Stimulated activated naive CD8-positive, alpha-beta T cell treated with anti-CD3 and anti-CD28 coated beads, Interleukin-15, amount 100 ng/mL, for 72 hours (primary cell): ENCODE data around the gene HOGA1.
A peak's percentile ranks its signal among the peaks of the same experiment; 100 is the strongest.
"Not testable (repeated sequence)": the region's sequence is repeated elsewhere in the genome, so short reads cannot be mapped to it uniquely, and the experiment has no call there.

Source experiments
- ATAC-seq: fragments of 150-1000 bp; cut with Tn5 transposase; 2 replicates; pipeline ENCODE4 v1.10.0; 2021; ENCODE audit warnings: mild to moderate bottlenecking, moderate library complexity
- DNase-seq, 2 donors: peaks; one replicate each; pipeline ENCODE4 v3.0.0; 2021 to 2022
- H3K27ac Mint-ChIP-seq, 2 donors: one replicate each; pipeline ENCODE4 v1.8.0; 2022; ENCODE audit warnings: mild to moderate bottlenecking in 2 of 2, mixed read lengths in 2 of 2, moderate library complexity in 2 of 2
- H3K27me3 Mint-ChIP-seq: one replicate; pipeline ENCODE4 v1.8.0; 2022; ENCODE audit warnings: mixed read lengths
- H3K4me1 Mint-ChIP-seq: one replicate; pipeline ENCODE4 v1.8.0; 2022; ENCODE audit warnings: mild to moderate bottlenecking, mixed read lengths
- H3K4me3 Mint-ChIP-seq, 2 donors: one replicate each; pipeline ENCODE4 v1.8.0; 2022; ENCODE audit warnings: mild to moderate bottlenecking in 2 of 2, mixed read lengths in 2 of 2, moderate library complexity in 1 of 2
- H3K9me3 Mint-ChIP-seq, 2 donors: one replicate each; pipeline ENCODE4 v1.8.0; 2022; ENCODE audit warnings: mixed read lengths in 2 of 2

HOGA1 gene

DNA sequence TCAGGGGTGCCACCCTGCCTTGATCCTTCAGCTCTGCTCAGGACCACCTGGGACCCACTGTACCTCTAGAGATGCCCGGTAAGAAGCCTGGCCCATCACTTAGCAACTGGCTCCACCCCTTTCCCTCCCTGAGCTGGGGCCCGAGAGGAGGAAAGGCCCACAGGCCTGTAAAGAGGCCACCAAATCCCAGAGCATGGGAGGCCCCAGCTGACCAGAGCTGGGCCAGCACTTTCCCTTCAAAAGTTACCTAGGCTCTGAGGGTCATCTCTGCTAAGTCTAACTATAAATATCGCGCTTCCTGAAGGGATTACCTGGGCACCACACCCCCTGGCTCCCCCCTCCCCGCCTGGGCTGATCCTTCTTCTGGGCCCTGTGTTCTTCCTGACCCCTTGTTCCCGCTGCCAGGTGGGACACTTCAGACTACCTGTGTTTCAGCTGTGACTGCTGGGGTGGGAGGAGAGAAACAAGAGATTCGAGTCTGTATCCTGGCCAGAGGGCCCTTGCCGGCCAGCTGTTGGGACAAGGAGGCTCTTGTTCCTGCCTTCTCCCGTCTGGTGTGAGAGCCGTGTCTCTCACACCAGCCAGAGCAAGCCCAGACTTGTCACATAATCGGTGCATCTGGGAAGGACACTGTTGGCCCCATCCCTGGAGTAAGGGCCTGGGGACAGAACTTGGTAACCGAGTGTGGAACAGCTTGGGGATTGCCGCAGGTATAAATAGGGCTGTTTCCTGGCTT lies 34.4 kb upstream of the HOGA1 start:
- DNase-seq (no peak), ATAC-seq (no peak)
- Mint-ChIP-seq H3K27me3 (no peaks in the 10 kb centered on the region), H3K9me3 (no peaks in the 10 kb centered on the region), H3K4me3 (no peak overlapping the region), H3K27ac (no peak overlapping the region), H3K4me1 (peaks cover 10% of the 10 kb centered on the region)

DNA sequence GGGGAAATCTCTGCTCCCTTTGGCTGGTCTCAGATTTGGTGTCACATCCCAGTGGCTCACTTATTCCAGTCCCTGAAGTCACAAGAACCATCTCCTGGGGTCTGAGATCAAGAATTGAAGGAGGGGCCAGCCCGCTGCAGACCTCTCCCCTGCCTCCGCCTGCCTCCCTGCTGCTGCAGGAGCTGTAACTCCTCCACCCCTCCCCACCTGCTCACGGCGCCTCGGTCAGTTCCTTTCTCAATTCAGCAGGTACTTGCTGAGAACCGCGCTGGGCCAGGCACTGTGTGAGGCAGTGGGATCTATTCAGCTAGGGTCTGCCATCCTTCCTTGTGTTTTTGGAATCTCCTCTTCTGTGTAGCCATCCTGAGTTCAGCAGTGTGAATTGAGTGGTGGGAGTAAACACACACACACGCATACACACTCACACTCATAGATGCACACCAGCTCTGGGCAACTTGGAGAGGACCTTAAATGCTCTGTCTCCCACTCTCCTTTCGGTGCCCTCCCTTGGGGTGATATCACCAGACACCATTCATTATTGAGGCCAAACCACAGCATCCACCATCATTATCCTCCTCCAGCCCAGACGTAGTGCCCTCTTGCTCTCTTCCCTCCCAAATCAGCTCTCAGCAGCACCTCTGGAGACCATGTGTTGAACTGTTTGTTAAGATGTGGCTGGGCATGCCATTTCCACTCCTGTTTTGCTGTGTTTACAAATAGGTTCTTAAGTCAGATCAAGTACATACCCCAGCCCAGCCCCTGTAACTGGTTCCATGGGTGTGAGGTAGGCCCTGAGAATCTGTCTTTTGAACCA lies 33.6 kb upstream of the HOGA1 start:
- no peaks in the 10 kb centered on the region for H3K9me3 Mint-ChIP-seq
- peak overlapping the region in 1 of 2 donors; percentile 66 for H3K27ac Mint-ChIP-seq
- peaks cover 10% of the 10 kb centered on the region for H3K4me1 Mint-ChIP-seq

DNA sequence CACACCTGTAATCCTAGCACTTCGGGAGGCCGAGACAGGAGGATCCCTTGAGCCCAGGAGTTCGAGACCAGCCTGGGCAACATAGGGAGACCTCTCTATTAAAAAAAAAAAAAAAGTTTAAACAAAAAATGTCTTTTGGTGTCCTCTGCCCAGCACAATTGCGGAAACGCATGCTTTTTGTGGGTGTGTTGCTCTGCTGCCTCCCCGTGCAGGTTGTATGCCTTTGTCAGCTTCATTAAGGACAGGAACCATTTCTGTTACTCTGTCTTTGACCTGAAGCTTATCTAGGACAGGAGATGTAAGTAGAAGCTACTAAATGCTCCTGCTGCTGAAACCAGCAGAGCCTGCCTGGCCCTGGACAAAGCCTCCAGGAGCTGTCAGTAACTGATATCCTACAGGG lies 32.9 kb upstream of the HOGA1 start:
- DNase-seq (no peak), ATAC-seq (no peak)
- Mint-ChIP-seq H3K9me3 (no peaks in the 10 kb centered on the region), H3K27ac (no peak overlapping the region), H3K4me1 (peaks cover 10% of the 10 kb centered on the region), H3K27me3 (no peaks in the 10 kb centered on the region), H3K4me3 (no peak overlapping the region)

More for the DNA sequence above, 33.6 kb upstream of the HOGA1 start:
- Mint-ChIP-seq H3K27me3 (no peaks in the 10 kb centered on the region), H3K4me3 (no peak overlapping the region)
- ATAC-seq = no peak
- no peak for DNase-seq

DNA sequence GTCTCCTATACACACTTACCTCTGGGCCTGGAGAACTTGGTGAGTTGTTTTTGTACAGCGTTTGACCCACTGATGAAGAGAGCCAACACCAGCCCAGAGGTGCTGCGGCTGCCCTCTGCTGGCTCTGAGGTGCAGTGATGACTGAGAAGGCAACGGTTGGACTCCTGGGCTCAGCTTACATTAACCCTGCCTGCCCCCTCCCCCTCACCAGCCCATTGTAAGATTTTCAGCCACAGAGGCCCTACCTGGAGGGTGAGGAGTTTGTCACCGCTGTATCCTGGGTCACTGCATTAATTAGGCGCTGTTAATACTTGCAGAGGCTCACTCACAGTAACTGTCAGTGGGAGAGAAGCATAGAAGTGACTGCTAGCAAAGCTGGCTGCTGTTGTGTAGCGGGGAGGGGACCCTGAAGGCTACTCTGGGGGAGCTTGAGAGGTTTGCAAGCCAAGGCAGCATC lies 30.6 kb upstream of the HOGA1 start:
- Mint-ChIP-seq H3K4me1 (peaks cover 10% of the 10 kb centered on the region), H3K27me3 (no peaks in the 10 kb centered on the region), H3K27ac (no peak overlapping the region), H3K9me3 (no peaks in the 10 kb centered on the region), H3K4me3 (no peak overlapping the region)
- ATAC-seq (peak; percentile 95), DNase-seq (peak; percentile 54 to 55)

DNA sequence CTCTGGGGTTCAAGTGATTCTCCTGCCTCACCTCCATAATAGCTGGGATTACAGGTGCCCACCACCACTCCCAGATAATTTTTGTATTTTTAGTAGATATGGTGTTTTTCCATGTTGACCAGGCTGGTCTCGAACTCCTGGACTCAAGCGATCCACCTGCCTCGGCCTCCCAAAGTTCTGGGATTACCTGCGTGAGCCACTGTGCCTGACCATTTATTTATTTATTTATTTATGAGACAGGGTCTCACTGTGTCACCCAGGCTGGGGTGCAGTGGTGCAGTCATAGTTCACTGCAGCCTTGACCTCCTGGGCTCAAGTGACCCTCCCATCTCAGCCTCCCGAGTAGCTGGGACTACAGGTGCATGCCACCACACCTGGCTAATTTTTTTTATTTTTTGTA lies 29.9 kb upstream of the HOGA1 start:
- not testable (repeated sequence) for DNase-seq, H3K4me1 Mint-ChIP-seq, H3K27ac Mint-ChIP-seq, ATAC-seq, H3K27me3 Mint-ChIP-seq, H3K4me3 Mint-ChIP-seq, H3K9me3 Mint-ChIP-seq

DNA sequence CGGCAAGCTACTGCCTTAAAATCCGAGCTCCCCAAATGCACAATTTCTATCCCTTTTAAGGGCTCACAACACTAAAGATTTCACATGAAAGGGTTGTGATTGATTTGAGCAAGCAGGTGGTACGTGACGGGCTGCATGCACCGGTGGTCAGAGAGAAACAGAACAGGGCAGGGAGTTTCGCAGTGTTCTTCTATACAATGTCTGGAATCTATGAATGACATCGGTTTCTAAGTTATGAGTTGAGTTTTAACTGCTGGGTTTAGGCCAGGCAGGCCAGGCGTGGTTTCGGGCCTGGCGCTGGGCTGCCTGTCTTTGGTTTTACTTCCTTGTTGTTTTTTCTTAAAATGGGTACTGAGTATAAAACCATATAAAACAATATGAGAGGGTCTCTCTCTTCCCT lies 28.6 kb upstream of the HOGA1 start:
- not testable (repeated sequence) for H3K27me3 Mint-ChIP-seq, H3K4me3 Mint-ChIP-seq, H3K4me1 Mint-ChIP-seq, H3K27ac Mint-ChIP-seq, H3K9me3 Mint-ChIP-seq, DNase-seq, ATAC-seq

DNA sequence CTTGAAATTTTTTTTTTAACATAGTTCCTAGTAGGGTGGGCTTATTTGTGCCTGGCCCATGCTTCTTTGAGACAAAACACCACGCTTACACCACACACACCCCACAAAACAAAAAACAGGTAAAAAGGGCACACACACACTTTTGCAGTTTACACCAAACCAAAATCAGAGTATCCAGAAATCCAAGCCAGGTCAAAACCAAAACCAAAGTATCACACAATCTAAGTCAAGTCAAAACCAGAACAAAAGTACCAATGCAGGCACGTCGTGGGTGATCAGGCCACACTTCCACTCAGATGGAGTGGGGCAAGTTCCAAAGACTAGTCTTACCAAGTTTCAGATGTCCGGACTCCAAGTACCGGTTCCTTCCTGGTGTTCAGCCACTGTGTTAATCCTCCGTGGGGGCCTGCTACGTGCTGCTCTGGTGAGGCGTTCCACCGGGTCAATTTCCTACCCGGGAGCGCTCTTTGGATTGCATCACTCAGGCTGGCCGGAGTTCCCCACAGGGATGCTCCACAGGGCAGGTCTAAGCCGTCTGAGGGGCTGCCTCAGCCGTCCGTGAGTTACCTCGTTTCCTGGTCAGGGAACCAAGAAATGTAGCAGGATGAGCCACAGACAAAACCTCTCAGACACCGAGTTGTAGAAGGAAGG lies 23.3 kb upstream of the HOGA1 start:
- not testable (repeated sequence) for H3K27ac Mint-ChIP-seq, H3K4me1 Mint-ChIP-seq, H3K27me3 Mint-ChIP-seq, H3K4me3 Mint-ChIP-seq, ATAC-seq, H3K9me3 Mint-ChIP-seq, DNase-seq

DNA sequence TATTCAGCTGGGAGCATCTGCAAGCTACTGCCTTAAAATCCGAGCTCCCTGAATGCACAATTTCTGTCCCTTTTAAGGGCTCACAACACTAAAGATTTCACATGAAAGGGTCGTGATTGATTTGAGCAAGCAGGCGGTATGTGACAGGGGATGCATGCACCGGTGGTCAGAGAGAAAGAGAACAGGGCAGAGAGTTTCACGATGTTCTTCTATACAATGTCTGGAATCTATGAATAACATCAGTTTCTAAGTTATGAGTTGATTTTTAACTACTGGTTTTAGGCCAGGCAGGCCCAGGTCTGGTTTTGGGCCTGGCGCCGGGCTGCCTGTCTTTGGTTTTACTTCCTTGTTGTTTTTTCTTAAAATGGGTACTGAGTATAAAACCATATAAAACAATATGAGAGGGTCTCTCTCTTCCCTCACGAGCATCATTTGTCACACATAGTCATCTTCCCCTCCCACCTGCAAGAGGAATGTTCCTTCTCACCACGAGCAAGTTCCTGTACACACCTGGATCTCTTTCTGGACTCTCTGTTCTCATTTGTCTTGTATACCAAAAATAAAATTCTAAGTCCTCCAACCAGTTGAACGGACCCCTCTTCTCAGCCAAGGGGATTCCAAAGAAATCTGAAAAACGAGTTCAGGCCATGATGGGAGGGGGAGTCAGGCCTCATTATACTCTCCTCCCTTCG lies 22.7 kb upstream of the HOGA1 start:
- not testable (repeated sequence) for H3K4me3 Mint-ChIP-seq, H3K27ac Mint-ChIP-seq, DNase-seq, H3K9me3 Mint-ChIP-seq, H3K27me3 Mint-ChIP-seq, ATAC-seq, H3K4me1 Mint-ChIP-seq

DNA sequence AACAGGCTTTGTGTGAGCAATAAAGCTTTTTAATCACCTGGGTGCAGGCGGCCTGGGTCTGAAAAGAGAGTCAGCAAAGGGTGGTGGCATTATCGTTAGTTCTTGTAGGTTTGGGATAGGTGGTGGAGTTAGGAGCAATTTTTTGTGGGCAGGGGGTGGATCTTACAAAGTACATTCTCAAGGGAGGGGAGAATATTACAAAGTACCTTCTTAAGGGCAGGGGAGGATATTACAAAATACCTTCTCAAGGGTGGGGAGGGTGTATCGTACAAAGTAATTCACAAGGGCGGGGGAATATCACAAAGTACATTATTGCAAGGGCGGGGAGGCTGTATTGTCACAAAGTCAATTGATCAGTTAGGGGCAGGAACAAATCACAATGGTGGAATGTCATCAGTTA lies 21.9 kb upstream of the HOGA1 start:
- H3K4me3 Mint-ChIP-seq, ATAC-seq, H3K9me3 Mint-ChIP-seq, H3K4me1 Mint-ChIP-seq, DNase-seq, H3K27ac Mint-ChIP-seq, H3K27me3 Mint-ChIP-seq: not testable (repeated sequence)

DNA sequence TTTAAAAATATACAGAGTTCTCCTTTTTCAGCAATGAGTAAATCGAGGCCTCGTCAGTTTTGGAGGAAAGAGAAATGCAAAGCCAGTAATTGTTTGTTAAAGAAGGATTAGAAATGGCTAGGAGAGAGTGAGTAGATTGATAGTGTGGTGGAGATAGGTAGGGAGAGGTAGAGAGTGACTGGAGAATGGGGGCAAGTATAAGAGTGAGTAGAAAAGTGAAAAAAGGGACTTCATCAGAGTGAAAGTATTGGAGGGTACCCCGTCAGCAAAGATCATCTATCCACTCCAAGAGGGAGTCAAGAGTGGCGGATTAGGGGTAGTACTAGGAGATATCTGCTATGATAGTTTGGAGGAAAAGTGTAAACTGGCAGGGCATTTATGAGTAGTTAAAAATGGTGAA lies 20.9 kb upstream of the HOGA1 start:
- Mint-ChIP-seq H3K4me3 (no peak overlapping the region), H3K27ac (peak overlapping the region in 1 of 2 donors; percentile 4), H3K4me1 (no peaks in the 10 kb centered on the region), H3K9me3 (no peaks in the 10 kb centered on the region), H3K27me3 (no peaks in the 10 kb centered on the region)
- DNase-seq = no peak
- ATAC-seq = no peak

DNA sequence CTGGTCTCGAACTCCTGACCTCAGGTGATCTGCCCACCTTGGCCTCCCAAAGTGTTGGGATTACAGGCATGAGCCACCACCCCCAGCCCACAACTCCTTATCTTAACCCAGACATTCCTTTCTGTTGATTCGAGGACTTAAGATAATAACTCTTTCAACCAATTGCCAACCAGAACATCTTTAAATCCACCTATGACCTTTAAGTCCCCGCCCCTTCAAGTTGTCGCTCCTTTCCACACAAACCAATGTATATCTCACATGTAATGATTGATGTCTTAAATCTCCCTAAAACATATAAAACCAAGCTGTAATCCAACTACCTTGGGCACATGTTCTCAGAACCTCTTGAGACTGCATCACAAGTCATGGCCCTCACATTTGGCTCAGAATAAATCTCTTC lies 19.4 kb upstream of the HOGA1 start:
- Mint-ChIP-seq H3K9me3 (no peaks in the 10 kb centered on the region), H3K4me1 (no peaks in the 10 kb centered on the region), H3K27ac (no peak overlapping the region), H3K27me3 (no peaks in the 10 kb centered on the region), H3K4me3 (no peak overlapping the region)
- ATAC-seq (no peak), DNase-seq (no peak)

DNA sequence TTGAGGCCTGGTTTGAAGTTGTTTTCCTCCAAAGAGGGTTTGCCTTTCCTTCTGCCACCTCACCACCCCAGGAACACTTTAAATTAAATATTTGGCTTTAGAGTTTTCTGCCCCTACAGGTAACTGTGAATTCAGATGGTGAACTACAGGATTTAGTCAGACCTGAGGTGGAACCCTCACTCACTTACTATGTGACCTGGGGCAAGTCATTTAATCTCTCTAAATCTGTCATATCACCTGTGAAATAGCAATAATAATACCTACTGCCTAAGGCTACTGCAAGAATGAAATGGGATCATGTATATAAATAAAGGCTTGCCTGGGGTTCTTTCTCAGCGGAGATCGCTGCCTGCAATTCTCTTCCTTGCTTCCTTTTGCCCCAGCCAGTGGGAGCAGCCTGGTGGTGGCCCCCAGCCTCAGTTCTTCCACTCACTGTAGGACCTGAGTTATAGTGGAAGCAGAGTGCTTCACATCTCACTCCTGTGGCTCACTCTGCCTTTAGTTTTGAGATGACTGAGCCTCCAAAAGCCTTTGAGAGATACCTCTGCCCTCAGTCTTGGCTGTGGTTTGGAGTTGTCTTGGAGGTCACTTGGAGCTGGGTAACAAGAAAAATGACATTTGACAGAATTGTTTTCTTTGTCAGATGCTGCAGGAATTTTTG lies 17.7 kb upstream of the HOGA1 start:
- Mint-ChIP-seq H3K27ac (peak overlapping the region in 1 of 2 donors; percentile 79), H3K4me3 (no peak overlapping the region)
- ATAC-seq = peak; percentile 52

DNA sequence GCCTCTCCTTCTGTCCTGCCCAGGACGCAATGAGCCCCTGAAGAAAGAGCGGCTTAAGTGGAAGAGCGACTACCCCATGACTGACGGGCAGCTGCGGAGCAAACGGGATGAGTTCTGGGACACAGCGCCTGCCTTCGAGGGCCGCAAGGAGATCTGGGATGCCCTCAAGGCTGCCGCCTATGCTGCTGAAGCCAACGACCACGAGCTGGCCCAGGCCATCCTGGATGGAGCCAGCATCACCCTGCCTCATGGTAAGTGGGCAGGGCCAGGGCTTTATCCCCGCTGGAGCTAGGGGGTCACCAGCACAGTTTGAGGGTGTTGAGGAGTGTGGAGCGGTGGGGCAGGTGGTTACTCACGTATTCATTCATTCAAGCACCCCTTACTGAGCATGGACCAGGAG lies 16.3 kb upstream of the HOGA1 start:
- H3K4me3 Mint-ChIP-seq = no peak overlapping the region
- no peaks in the 10 kb centered on the region for H3K27me3 Mint-ChIP-seq
- no peaks in the 10 kb centered on the region for H3K9me3 Mint-ChIP-seq
- H3K4me1 Mint-ChIP-seq = no peaks in the 10 kb centered on the region
- ATAC-seq = no peak
- no peak for DNase-seq
- no peak overlapping the region for H3K27ac Mint-ChIP-seq

More for the DNA sequence above, 17.7 kb upstream of the HOGA1 start:
- no peaks in the 10 kb centered on the region for H3K9me3 Mint-ChIP-seq
- H3K27me3 Mint-ChIP-seq = no peaks in the 10 kb centered on the region
- DNase-seq = no peak
- H3K4me1 Mint-ChIP-seq = no peaks in the 10 kb centered on the region

DNA sequence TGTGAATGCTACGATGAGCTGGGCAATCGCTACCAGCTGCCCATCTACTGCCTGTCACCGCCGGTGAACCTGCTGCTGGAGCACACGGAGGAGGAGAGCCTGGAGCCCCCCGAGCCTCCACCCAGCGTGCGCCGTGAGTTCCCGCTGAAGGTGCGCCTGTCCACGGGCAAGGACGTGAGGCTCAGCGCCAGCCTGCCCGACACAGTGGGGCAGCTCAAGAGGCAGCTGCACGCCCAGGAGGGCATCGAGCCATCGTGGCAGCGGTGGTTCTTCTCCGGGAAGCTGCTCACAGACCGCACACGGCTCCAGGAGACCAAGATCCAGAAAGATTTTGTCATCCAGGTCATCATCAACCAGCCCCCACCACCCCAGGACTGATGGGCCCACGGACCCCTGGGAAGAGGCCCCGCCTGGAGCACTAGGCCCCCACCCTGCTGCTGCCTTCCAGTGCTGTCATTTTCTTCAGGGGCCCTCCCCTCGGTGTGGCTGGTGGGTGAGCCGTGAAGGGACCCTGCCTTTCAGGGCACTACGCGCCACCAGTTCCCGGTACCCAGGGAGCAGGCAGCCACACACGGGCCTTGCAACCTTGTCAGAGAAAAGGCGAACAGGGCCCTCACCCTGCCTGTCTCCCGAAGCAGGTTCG lies 13.9 kb upstream of the HOGA1 start:
- Mint-ChIP-seq H3K9me3 (no peaks in the 10 kb centered on the region), H3K4me1 (no peaks in the 10 kb centered on the region), H3K27ac (no peak overlapping the region), H3K27me3 (no peaks in the 10 kb centered on the region), H3K4me3 (no peak overlapping the region)
- no peak for DNase-seq
- ATAC-seq = no peak
